Right lobe of liver (tissue), 6 donors: ENCODE data around the gene MFAP4. TPM values are rescaled to one million over a fixed set of nuclear protein-coding genes. Genes with fewer than 3 reads are reported as not detected.

Experiments used
- ATAC-seq, 4 donors: fragments of 200-7000 bp; cut with Tn5 transposase; one replicate each; pipeline ENCODE4 v1.9.1; 2020; ENCODE audit warnings: mild to moderate bottlenecking in 4 of 4, moderate library complexity in 4 of 4
- DNase-seq, 3 donors: peaks; one replicate each; pipeline ENCODE4 v3.0.0-alpha.2; 2020
- H3K27ac ChIP-seq, 3 donors: fragments of 200-600 bp; one replicate each; pipeline ENCODE4 v1.8.0; 2022
- H3K27me3 ChIP-seq, 2 donors: fragments of 200-600 bp; one replicate each; pipeline ENCODE4 v1.8.0; 2022
- H3K36me3 ChIP-seq, 4 donors: fragments of 200-600 bp; sonication (generic) in 1 of 4; one replicate each; pipeline versions ENCODE4 v1.5.1 to v1.8.0; 2017 to 2022; ENCODE audit warnings: control low read depth in 1 of 4
- H3K4me1 ChIP-seq, 4 donors: fragments of 200-600 bp; sonication (generic) in 1 of 4; one replicate each; pipeline versions ENCODE4 v1.5.1 to v1.8.0; 2017 to 2022; ENCODE audit warnings: control low read depth in 1 of 4
- H3K4me3 ChIP-seq, 3 donors: fragments of 200-600 bp; one replicate each; pipeline ENCODE4 v1.8.0; 2022
- H3K9me3 ChIP-seq, 4 donors: fragments of 200-600 bp; sonication (generic) in 1 of 4; one replicate each; pipeline versions ENCODE4 v1.5.1 to v1.8.0; 2017 to 2022; ENCODE audit warnings: control low read depth in 1 of 4
- POLR2A ChIP-seq: fragments of 450-650 bp; IDR thresholded peaks from one replicate; pipeline ENCODE4 v1.6.1; 2017; ENCODE audit warnings: antibody characterized with exemption, mild to moderate bottlenecking
- WGBS: methylation state at CpG from one replicate; pipeline ENCODE4 v1.1.6; 2018; ENCODE audit warnings: low coverage, low lambda C conversion rate; ENCODE audit not compliant: insufficient coverage; ENCODE audit errors: missing lambda C conversion rate; 5-methylcytosine and 5-hydroxymethylcytosine counted together
- intact Hi-C, 2 donors: fragments of 100-400 bp; cut with DNase I; formaldehyde crosslinking; loops; one replicate each; pipeline versions ENCODE4 v1.11.2 to v1.14.1; 2022
- total RNA-seq, 6 experiments: library from RNA; depleted of rRNA in 2 of 6; stranded (reverse); fragments of >200 nt in 2 of 6; fragmentation: NEBNext Ultra II Directional in 3 of 6; extraction: Animal tissue kit (Norgen Biotek cat#: 25700) in 3 of 6; gene quantifications; one replicate each; pipeline versions ENCODE4 v1.1.0 to v1.2.4, GENCODE V29; 2016 to 2023
- TF ChIP-seq, protein P1 (sequence below), 4 donors: fragments of 200-600 bp in 3 of 4; fragments of 450-650 bp in 1 of 4; IDR thresholded peaks; one replicate each; pipeline versions ENCODE4 v1.5.1 to v1.8.0; 2016 to 2022; ENCODE audit warnings: antibody characterized with exemption in 4 of 4, mild to moderate bottlenecking in 2 of 4
- donor health status: DM: no; HTN: yes; CAD: no.
- donor health status: DM: no; HTN: no; CAD: no.
- donor health status: DM: no; HTN: no; CAD: no.
- donor health status: DM: no; HTN: yes; CAD: no.
- donor health status: DM: no; HTN: yes; CAD: no.

The MFAP4 gene
- total RNA-seq, 6 experiments from 2014 or later, result 2.3 to 12.0 (median 6.5) TPM

DNA sequence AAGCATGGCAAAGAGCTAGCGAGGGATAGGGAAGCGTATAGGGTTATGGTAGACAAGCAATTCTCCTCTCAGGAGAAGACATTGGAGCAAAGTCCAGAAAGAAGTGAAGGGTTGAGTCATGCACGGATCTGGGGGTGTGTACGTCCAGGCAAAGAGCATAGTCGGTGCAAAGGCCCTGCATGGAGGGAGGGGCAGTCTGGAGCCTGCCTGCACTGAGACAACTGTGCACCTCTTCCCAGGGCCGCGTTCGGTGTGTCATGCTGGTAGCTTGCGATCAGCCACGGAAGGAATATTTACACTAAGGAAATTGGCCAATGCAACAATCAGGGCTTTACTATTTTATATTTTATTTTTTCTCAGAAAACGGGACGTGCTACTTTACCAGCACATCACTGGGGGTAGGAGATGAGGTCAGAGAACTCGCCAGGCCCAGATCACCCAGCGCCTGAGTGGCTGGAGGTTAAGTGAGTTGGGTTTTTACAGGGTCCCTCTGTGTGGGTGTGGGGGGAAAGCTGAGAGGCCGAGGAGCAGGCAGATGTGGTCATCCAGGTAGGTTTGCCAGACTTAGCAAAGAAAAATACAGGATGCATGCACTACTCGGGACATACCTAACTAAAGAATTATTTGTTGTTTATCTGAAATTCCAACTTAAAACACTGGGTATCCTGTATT is 17.7 kb downstream of the MFAP4 start:
- 84% methylated on average over 10 of the region's 16 CpGs for WGBS
- DNase-seq (no peak), ATAC-seq (no peak)
- intact Hi-C loops, result loop anchor here in 1 of 2 donors (10.0 kb wide), 1 partner anchor 86 kb away; no protein-coding TSS in a partner anchor
- Histone ChIP-seq H3K4me1 (peaks cover 0 to 5% (median 0%) of the 10 kb centered on the region in 4 donors), H3K4me3 (no peak overlapping the region), H3K27ac (no peak overlapping the region), H3K9me3 (no peaks in the 10 kb centered on the region), H3K36me3 (no peaks in the 10 kb centered on the region), H3K27me3 (no peaks in the 10 kb centered on the region)
- TF ChIP-seq POLR2A, result no peak
- TF ChIP-seq, protein P1, sequence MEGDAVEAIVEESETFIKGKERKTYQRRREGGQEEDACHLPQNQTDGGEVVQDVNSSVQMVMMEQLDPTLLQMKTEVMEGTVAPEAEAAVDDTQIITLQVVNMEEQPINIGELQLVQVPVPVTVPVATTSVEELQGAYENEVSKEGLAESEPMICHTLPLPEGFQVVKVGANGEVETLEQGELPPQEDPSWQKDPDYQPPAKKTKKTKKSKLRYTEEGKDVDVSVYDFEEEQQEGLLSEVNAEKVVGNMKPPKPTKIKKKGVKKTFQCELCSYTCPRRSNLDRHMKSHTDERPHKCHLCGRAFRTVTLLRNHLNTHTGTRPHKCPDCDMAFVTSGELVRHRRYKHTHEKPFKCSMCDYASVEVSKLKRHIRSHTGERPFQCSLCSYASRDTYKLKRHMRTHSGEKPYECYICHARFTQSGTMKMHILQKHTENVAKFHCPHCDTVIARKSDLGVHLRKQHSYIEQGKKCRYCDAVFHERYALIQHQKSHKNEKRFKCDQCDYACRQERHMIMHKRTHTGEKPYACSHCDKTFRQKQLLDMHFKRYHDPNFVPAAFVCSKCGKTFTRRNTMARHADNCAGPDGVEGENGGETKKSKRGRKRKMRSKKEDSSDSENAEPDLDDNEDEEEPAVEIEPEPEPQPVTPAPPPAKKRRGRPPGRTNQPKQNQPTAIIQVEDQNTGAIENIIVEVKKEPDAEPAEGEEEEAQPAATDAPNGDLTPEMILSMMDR (IDR thresholded peaks at IDR 0.05), result no peak

DNA sequence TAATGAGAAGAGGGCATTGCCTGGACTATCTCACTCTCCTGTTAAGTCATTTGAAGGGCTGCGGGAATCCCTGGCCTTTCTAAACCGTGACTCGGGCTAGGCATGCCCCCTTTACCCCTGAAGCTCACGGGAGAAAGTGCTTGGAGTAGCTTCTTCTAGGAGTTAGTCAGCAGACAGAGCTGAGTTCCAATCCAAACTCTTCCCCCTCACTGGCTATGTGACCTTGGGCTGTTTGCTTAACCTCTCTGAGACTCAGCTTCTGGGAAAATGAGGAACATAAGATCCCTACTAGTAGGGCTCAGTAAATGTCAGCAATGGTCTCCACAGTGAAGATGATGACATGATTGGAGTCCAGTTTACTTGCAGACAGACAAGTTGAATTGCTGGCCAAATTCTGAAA is 18.8 kb downstream of the MFAP4 start:
- Histone ChIP-seq H3K4me3 (no peak overlapping the region), H3K27me3 (no peaks in the 10 kb centered on the region), H3K27ac (no peak overlapping the region), H3K9me3 (no peaks in the 10 kb centered on the region), H3K4me1 (peaks cover 0 to 5% (median 0%) of the 10 kb centered on the region in 4 donors), H3K36me3 (no peaks in the 10 kb centered on the region)
- DNase-seq (no peak), ATAC-seq (no peak)
- intact Hi-C loops, result loop anchor here in 1 of 2 donors (10.0 kb wide), 1 partner anchor 87 kb away; no protein-coding TSS in a partner anchor
- 81% methylated on average over 4 of the region's 4 CpGs for WGBS
- TF ChIP-seq, protein P1 (IDR thresholded peaks at IDR 0.05), result no peak
- TF ChIP-seq POLR2A, result no peak

DNA sequence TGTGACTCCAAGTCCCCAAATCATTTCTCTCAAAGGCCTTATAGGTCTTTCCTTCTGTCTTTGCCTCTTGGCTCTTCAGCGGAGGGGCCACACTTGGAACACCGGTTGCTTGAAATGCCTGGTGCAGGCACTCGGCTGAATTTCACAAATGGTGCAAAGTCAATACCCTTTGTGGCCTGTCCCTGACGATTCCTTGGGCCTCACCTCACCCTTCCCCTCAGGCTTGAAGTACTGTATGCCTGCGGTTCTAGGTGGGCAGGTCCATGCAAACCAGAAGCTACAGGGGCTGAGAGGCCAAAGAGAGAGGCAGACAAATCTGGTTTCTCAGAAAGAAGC is 20.4 kb downstream of the MFAP4 start:
- no peaks in the 10 kb centered on the region for H3K27me3 ChIP-seq
- H3K36me3 ChIP-seq, result no peaks in the 10 kb centered on the region
- no peak for TF ChIP-seq POLR2A
- TF ChIP-seq, protein P1 (IDR thresholded peaks at IDR 0.05), result no peak
- H3K9me3 ChIP-seq, result no peaks in the 10 kb centered on the region
- ATAC-seq (no peak), DNase-seq (no peak)
- peaks cover 0 to 8% (median 3%) of the 10 kb centered on the region in 4 donors for H3K4me1 ChIP-seq
- H3K4me3 ChIP-seq, result no peak overlapping the region
- intact Hi-C loops, result loop anchor here in 1 of 2 donors (10.0 kb wide), 1 partner anchor 88 kb away; no protein-coding TSS in a partner anchor
- H3K27ac ChIP-seq, result no peak overlapping the region
- WGBS, result 93% methylated on average over 2 of the region's 5 CpGs

DNA sequence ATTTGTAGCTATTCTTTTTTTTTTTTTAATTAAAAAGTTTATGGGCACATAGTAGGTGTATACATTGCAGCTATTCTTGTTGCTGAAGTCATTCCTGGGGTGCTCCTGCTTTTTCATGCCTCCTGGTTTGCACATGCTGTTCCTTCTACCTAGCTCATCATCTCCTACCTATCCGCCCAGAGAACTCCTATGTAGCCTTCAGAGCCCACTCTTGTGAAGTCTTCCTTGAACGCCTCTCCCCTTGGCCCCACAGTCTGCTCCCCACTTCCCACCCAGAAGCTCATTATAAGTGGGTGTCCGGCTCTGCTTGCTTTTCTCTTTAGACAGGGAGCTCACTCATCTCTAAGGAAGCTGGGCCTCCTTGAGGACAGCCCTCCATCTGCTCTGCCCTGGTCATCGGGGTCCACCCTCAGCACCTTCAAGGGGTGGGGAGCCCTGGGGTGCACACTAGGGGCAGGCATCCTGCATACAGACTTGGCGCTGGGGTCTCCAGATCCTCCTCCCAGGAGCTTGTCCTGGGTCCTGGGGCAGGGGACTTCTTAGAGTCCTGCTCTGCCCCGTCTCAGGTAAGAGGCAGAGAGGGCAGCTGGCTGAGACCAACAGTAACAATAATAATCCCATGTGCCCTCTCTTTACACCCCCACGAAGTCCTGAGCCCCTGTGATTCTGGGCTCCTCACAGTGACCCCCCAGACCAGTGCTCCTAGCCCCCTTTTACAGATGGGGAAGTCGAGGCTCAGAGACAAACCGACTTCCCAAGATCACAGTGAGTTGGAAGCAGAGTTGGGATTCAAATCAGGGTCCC is 21.0 kb downstream of the MFAP4 start:
- H3K4me1 ChIP-seq, result peaks cover 0 to 8% (median 3%) of the 10 kb centered on the region in 4 donors
- 97% methylated on average over 7 of the region's 9 CpGs for WGBS

More for the DNA sequence above, 21.0 kb downstream of the MFAP4 start:
- H3K27ac ChIP-seq, result no peak overlapping the region
- intact Hi-C loops, result loop anchor here in 1 of 2 donors (10.0 kb wide), 1 partner anchor 89 kb away; no protein-coding TSS in a partner anchor
- TF ChIP-seq, protein P1 (IDR thresholded peaks at IDR 0.05), result no peak
- TF ChIP-seq POLR2A, result no peak
- DNase-seq, result no peak
- H3K36me3 ChIP-seq, result no peaks in the 10 kb centered on the region
- H3K27me3 ChIP-seq, result no peaks in the 10 kb centered on the region
- no peak overlapping the region for H3K4me3 ChIP-seq
- ATAC-seq, result no peak
- H3K9me3 ChIP-seq, result no peaks in the 10 kb centered on the region
